IPS-15b (cell line): Measurements from ENCODE around the gene KANTR.

Source experiments
- H3K27me3 ChIP-seq: one replicate; pipeline ENCODE4 v1.6.1; 2013; ENCODE audit warnings: low read length; ENCODE audit not compliant: control insufficient read depth, insufficient read depth
- H3K36me3 ChIP-seq: one replicate; pipeline ENCODE4 v1.6.1; 2013; ENCODE audit warnings: low read length; ENCODE audit not compliant: control insufficient read depth, insufficient read depth
- H3K4me1 ChIP-seq: one replicate; pipeline ENCODE4 v1.6.1; 2013; ENCODE audit warnings: mild to moderate bottlenecking, low read length; ENCODE audit not compliant: control insufficient read depth, insufficient read depth
- H3K4me3 ChIP-seq: one replicate; pipeline ENCODE4 v1.5.1; 2013; ENCODE audit warnings: low read depth, low read length
- H3K9ac ChIP-seq: one replicate; pipeline ENCODE4 v1.6.1; 2013; ENCODE audit warnings: low read depth, mild to moderate bottlenecking, low read length
- H3K9me3 ChIP-seq: one replicate; pipeline ENCODE4 v1.6.1; 2013; ENCODE audit warnings: mild to moderate bottlenecking, low read length; ENCODE audit not compliant: control insufficient read depth, insufficient read depth

The KANTR gene

GRCh38 chrX:53072418-53073114 lies 21.4 kb upstream of the KANTR start:
- Histone ChIP-seq H3K9ac (no peak overlapping the region), H3K4me3 (no peak overlapping the region)

GRCh38 chrX:53073115-53073586 lies 20.8 kb upstream of the KANTR start:
- Histone ChIP-seq H3K4me1 (peaks cover 4% of the 10 kb centered on the region), H3K9me3 (no peaks in the 10 kb centered on the region), H3K4me3 (no peak overlapping the region), H3K36me3 (no peaks in the 10 kb centered on the region), H3K27me3 (no peaks in the 10 kb centered on the region), H3K9ac (no peak overlapping the region)

More at GRCh38 chrX:53072418-53073114, 21.4 kb upstream of the KANTR start:
- Histone ChIP-seq H3K9me3 (no peaks in the 10 kb centered on the region), H3K36me3 (no peaks in the 10 kb centered on the region), H3K4me1 (peaks cover 4% of the 10 kb centered on the region), H3K27me3 (no peaks in the 10 kb centered on the region)

- H3K4me3 ChIP-seq = no peak overlapping the region
- no peaks in the 10 kb centered on the region for H3K36me3 ChIP-seq
- peaks cover 2% of the 10 kb centered on the region for H3K27me3 ChIP-seq
- H3K9ac ChIP-seq = no peak overlapping the region
- H3K9me3 ChIP-seq = no peaks in the 10 kb centered on the region
- H3K4me1 ChIP-seq = peaks cover 4% of the 10 kb centered on the region
These were observed 18.9 kb upstream of the KANTR start for GRCh38 chrX:53075011-53075410.

- peaks cover 6% of the 10 kb centered on the region for H3K4me1 ChIP-seq
- H3K9me3 ChIP-seq = no peaks in the 10 kb centered on the region
- no peak overlapping the region for H3K9ac ChIP-seq
- no peaks in the 10 kb centered on the region for H3K36me3 ChIP-seq
- H3K27me3 ChIP-seq = peaks cover 4% of the 10 kb centered on the region
- H3K4me3 ChIP-seq = no peak overlapping the region
These were observed 17.3 kb upstream of the KANTR start for GRCh38 chrX:53076671-53077070.

GRCh38 chrX:53077207-53078197 lies 16.4 kb upstream of the KANTR start:
- Histone ChIP-seq H3K36me3 (no peaks in the 10 kb centered on the region), H3K9me3 (no peaks in the 10 kb centered on the region), H3K9ac (no peak overlapping the region), H3K4me1 (peaks cover 3% of the 10 kb centered on the region), H3K4me3 (no peak overlapping the region), H3K27me3 (peaks cover 4% of the 10 kb centered on the region)

GRCh38 chrX:53078943-53079342 lies 15.0 kb upstream of the KANTR start:
- peaks cover 2% of the 10 kb centered on the region for H3K4me1 ChIP-seq
- H3K36me3 ChIP-seq = peaks cover 1% of the 10 kb centered on the region
- no peaks in the 10 kb centered on the region for H3K9me3 ChIP-seq
- H3K27me3 ChIP-seq = peaks cover 4% of the 10 kb centered on the region
- H3K4me3 ChIP-seq = no peak overlapping the region
- no peak overlapping the region for H3K9ac ChIP-seq

- no peaks in the 10 kb centered on the region for H3K9me3 ChIP-seq
- H3K27me3 ChIP-seq = peaks cover 4% of the 10 kb centered on the region
- peaks cover 17% of the 10 kb centered on the region for H3K36me3 ChIP-seq
- H3K4me3 ChIP-seq = peak overlapping the region; percentile 41
- H3K4me1 ChIP-seq = peaks cover 2% of the 10 kb centered on the region
- H3K9ac ChIP-seq = no peak overlapping the region
These were observed 13.0 kb upstream of the KANTR start for GRCh38 chrX:53080628-53081580.

GRCh38 chrX:53081925-53082772 lies 11.8 kb upstream of the KANTR start, which contains the start of gene TSPYL2:
Gene TSPYL2, plus strand, starts transcription at chrX:53082367. Its CDS starts 132 bp downstream, at chrX:53082499.
- Histone ChIP-seq H3K4me1 (peaks cover 2% of the 10 kb centered on the region), H3K36me3 (peaks cover 18% of the 10 kb centered on the region), H3K27me3 (peaks cover 4% of the 10 kb centered on the region), H3K9ac (peak within 1 kb of the TSS; percentile 24), H3K4me3 (peak within 1 kb of the TSS; percentile 63), H3K9me3 (no peaks in the 10 kb centered on the region)

- Histone ChIP-seq H3K36me3 (peaks cover 18% of the 10 kb centered on the region), H3K9ac (peak overlapping the region; percentile 24), H3K27me3 (peaks cover 4% of the 10 kb centered on the region), H3K4me3 (peak overlapping the region; percentile 63), H3K9me3 (no peaks in the 10 kb centered on the region), H3K4me1 (peaks cover 2% of the 10 kb centered on the region)
These were observed 10.9 kb upstream of the KANTR start for GRCh38 chrX:53082773-53083616.
